ENCODE results near the gene LAPTM4A.
A peak's percentile ranks its signal among the peaks of the same experiment; 100 is the strongest.

The LAPTM4A gene

DNA sequence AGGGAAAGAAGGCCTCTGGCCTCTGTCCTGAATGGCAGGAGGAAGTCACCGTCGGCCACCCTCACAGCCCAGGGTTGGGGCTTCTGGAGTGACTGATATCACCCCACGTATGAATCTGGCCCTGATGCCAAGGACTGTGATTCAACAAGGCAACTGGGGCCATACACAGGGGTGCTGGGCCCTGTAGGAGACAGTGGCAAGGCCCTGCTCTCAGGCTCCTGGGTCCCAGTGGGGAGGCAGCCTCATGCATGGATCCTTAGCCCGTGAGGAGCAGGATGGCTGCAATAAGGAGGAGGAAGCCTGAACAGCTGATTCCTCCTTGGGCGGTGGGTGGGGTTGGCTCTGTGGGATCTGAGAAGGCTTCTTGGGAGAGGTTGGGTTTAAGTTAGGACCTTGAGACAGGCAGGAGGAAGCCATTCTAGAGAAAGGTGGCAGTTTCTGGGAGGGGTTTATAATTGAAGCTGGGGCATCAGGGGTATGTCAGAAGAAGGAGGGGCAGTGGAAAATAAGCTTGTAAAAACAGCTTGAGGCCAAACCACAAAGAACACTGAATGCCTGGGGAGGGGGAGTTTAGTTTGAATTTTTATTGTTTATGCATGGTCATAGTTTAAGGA lies 42.8 kb upstream of the LAPTM4A start:
- Histone ChIP-seq H3F3A (ENCODE audit: insufficient read depth, low read length) (no peaks in the 10 kb centered on the region), H3K9me3 (ENCODE audit: low read length) (no peaks in the 10 kb centered on the region), H3K9me2 (ENCODE audit: low read depth, low read length) (no peaks in the 10 kb centered on the region), H3K36me3 (ENCODE audit: insufficient read depth, low read length) (no peaks in the 10 kb centered on the region), H4K20me1 (ENCODE audit: insufficient read depth, low read length) (no peaks in the 10 kb centered on the region), H3K79me2 (ENCODE audit: insufficient read depth, low read length) (no peaks in the 10 kb centered on the region), H3K27ac (ENCODE audit: low read depth, low read length, poor library complexity, severe bottlenecking) (no peak overlapping the region), H3K4me2 (ENCODE audit: low read length) (no peak overlapping the region), H3K4me1 (ENCODE audit: insufficient read depth, low read length, severe bottlenecking) (no peaks in the 10 kb centered on the region), H3K27me3 (ENCODE audit: insufficient read depth, low read length) (peaks cover 8% of the 10 kb centered on the region; the same call in 1 of the 2 replicates), H2AFZ (ENCODE audit: low read length) (no peak overlapping the region), H3K9ac (ENCODE audit: low read length) (no peak overlapping the region), H3K4me3 (ENCODE audit: low read depth, low read length, poor library complexity, severe bottlenecking) (no peak overlapping the region)
- TF ChIP-seq, protein P1, sequence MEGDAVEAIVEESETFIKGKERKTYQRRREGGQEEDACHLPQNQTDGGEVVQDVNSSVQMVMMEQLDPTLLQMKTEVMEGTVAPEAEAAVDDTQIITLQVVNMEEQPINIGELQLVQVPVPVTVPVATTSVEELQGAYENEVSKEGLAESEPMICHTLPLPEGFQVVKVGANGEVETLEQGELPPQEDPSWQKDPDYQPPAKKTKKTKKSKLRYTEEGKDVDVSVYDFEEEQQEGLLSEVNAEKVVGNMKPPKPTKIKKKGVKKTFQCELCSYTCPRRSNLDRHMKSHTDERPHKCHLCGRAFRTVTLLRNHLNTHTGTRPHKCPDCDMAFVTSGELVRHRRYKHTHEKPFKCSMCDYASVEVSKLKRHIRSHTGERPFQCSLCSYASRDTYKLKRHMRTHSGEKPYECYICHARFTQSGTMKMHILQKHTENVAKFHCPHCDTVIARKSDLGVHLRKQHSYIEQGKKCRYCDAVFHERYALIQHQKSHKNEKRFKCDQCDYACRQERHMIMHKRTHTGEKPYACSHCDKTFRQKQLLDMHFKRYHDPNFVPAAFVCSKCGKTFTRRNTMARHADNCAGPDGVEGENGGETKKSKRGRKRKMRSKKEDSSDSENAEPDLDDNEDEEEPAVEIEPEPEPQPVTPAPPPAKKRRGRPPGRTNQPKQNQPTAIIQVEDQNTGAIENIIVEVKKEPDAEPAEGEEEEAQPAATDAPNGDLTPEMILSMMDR (IDR thresholded peaks at IDR 0.05; ENCODE audit: low read length): no peak
- no peak for TF ChIP-seq EZH2 (IDR thresholded peaks at IDR 0.05; ENCODE audit: borderline replicate concordance, low read length)

DNA sequence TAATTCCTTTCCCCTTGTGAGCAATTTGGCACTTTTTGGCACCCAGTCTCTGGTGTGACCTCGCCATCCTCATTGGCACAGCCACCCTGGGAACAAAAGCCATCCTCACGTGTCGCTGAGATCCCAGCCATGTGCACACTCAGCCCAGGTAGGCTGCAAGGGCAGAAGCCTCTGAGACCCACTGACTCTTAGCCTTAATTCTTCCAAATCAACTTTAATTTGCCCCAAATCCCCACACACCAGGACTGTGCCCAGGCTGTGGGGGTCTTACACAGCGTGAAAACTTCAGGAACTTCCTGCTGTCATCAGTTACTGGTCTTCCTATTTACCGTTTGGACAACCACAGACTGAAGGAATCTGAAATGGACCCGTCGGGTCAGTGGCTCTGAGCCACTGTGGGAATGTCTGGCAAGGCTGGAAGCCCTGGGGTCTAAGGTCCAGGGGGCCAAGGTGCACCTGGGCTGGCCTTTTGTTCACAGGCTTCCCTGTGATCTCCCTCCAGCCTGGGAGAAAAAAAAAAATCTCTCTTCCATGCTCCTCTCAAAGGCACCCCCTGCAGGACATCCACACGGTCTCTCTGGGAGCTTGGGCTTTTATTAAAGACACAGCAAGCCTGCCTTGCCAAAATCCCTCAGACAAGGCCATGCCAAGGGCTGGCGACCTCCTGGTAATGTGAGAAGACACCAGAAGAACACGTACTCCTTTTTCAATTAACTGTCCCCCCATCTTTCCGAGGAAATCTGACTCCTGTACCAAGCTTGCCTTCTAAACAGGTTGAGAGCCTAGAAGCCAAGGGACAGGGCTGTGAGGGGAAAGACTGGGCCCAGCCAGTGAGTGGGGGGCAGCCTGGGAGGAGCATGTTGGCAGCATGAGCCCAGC lies 42.1 kb upstream of the LAPTM4A start:
- H3K36me3 ChIP-seq (ENCODE audit: insufficient read depth, low read length): no peaks in the 10 kb centered on the region
- peaks cover 8% of the 10 kb centered on the region; the same call in 1 of the 2 replicates for H3K27me3 ChIP-seq (ENCODE audit: insufficient read depth, low read length)
- H3K4me1 ChIP-seq (ENCODE audit: insufficient read depth, low read length, severe bottlenecking): no peaks in the 10 kb centered on the region
- H2AFZ ChIP-seq (ENCODE audit: low read length): no peak overlapping the region
- no peak overlapping the region for H3K27ac ChIP-seq (ENCODE audit: low read depth, low read length, poor library complexity, severe bottlenecking)
- no peaks in the 10 kb centered on the region for H4K20me1 ChIP-seq (ENCODE audit: insufficient read depth, low read length)
- no peaks in the 10 kb centered on the region for H3K79me2 ChIP-seq (ENCODE audit: insufficient read depth, low read length)
- no peaks in the 10 kb centered on the region for H3F3A ChIP-seq (ENCODE audit: insufficient read depth, low read length)
- H3K9ac ChIP-seq (ENCODE audit: low read length): no peak overlapping the region
- H3K4me3 ChIP-seq (ENCODE audit: low read depth, low read length, poor library complexity, severe bottlenecking): no peak overlapping the region
- no peak overlapping the region for H3K4me2 ChIP-seq (ENCODE audit: low read length)
- H3K9me3 ChIP-seq (ENCODE audit: low read length): no peaks in the 10 kb centered on the region
- no peak for TF ChIP-seq EZH2 (IDR thresholded peaks at IDR 0.05; ENCODE audit: borderline replicate concordance, low read length)
- TF ChIP-seq, protein P1 (IDR thresholded peaks at IDR 0.05; ENCODE audit: low read length): peak; percentile 25; the same call in 1 of the 2 replicates
- no peaks in the 10 kb centered on the region for H3K9me2 ChIP-seq (ENCODE audit: low read depth, low read length)

DNA sequence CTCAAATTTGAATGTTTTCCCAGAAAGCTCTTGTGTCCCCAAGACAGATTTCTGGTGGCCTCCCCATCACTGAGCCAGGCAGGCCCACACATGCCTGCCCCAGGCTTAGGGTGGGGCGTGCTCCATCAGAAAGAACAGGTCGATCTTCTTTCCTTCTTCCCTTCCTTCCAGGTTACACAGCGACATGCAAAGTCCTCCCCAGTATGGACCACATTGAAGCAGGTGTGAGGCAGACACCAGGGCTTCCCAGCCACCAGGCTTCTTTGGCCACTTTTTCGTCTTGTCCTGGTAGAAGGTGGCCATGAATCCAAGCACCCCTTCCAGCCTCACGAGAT lies 41.4 kb upstream of the LAPTM4A start:
- no peaks in the 10 kb centered on the region for H3F3A ChIP-seq (ENCODE audit: insufficient read depth, low read length)
- no peaks in the 10 kb centered on the region for H3K36me3 ChIP-seq (ENCODE audit: insufficient read depth, low read length)
- H3K4me3 ChIP-seq (ENCODE audit: low read depth, low read length, poor library complexity, severe bottlenecking): no peak overlapping the region
- H2AFZ ChIP-seq (ENCODE audit: low read length): no peak overlapping the region
- H3K9me3 ChIP-seq (ENCODE audit: low read length): no peaks in the 10 kb centered on the region
- no peaks in the 10 kb centered on the region for H4K20me1 ChIP-seq (ENCODE audit: insufficient read depth, low read length)
- H3K9me2 ChIP-seq (ENCODE audit: low read depth, low read length): no peaks in the 10 kb centered on the region
- no peak overlapping the region for H3K4me2 ChIP-seq (ENCODE audit: low read length)
- no peak overlapping the region for H3K9ac ChIP-seq (ENCODE audit: low read length)
- H3K4me1 ChIP-seq (ENCODE audit: insufficient read depth, low read length, severe bottlenecking): no peaks in the 10 kb centered on the region
- no peaks in the 10 kb centered on the region for H3K79me2 ChIP-seq (ENCODE audit: insufficient read depth, low read length)
- peaks cover 8% of the 10 kb centered on the region; the same call in 1 of the 2 replicates for H3K27me3 ChIP-seq (ENCODE audit: insufficient read depth, low read length)
- no peak for TF ChIP-seq EZH2 (IDR thresholded peaks at IDR 0.05; ENCODE audit: borderline replicate concordance, low read length)
- TF ChIP-seq, protein P1 (IDR thresholded peaks at IDR 0.05; ENCODE audit: low read length): no peak
- no peak overlapping the region for H3K27ac ChIP-seq (ENCODE audit: low read depth, low read length, poor library complexity, severe bottlenecking)
